BE2C (cell line): ENCODE results near the gene FOSL1.

Experiments used
- DNase-seq: peaks from one replicate; pipeline ENCODE4 v3.0.0-alpha.2; 2020
- H3K27me3 ChIP-seq: fragments of 250-450 bp; sonication (Bioruptor Pico); 2 replicates; pipeline ENCODE4 v1.5.1; 2020; ENCODE audit warnings: mild to moderate bottlenecking
- H3K36me3 ChIP-seq: fragments of 250-450 bp; sonication (Bioruptor Pico); 2 replicates; pipeline ENCODE4 v1.5.1; 2020; ENCODE audit warnings: mild to moderate bottlenecking
- H3K4me1 ChIP-seq: fragments of 250-450 bp; sonication (Bioruptor Pico); 2 replicates; pipeline ENCODE4 v1.5.1; 2020
- H3K4me3 ChIP-seq: 2 replicates; pipeline ENCODE4 v1.5.1; 2011; ENCODE audit warnings: low read depth, low read length
- H3K9me3 ChIP-seq: fragments of 250-450 bp; sonication (Bioruptor Pico); 2 replicates; pipeline ENCODE4 v1.5.1; 2020
- CTCF ChIP-seq: IDR thresholded peaks from 2 replicates; pipeline ENCODE4 v1.5.1; 2012; ENCODE audit warnings: mild to moderate bottlenecking, low read depth, low read length

Gene FOSL1

GRCh38 chr11:65843811-65844210, 56.4 kb downstream of the FOSL1 start:
- no peaks in the 10 kb centered on the region for H3K27me3 ChIP-seq
- H3K4me1 ChIP-seq = no peaks in the 10 kb centered on the region
- no peak overlapping the region for H3K4me3 ChIP-seq
- H3K36me3 ChIP-seq = no peaks in the 10 kb centered on the region
- no peaks in the 10 kb centered on the region for H3K9me3 ChIP-seq
- DNase-seq = no peak
- TF ChIP-seq CTCF = no peak

- no peak for TF ChIP-seq CTCF
- no peaks in the 10 kb centered on the region for H3K4me1 ChIP-seq
- DNase-seq = no peak
- H3K36me3 ChIP-seq = no peaks in the 10 kb centered on the region
- H3K4me3 ChIP-seq = no peak overlapping the region
- H3K27me3 ChIP-seq = no peaks in the 10 kb centered on the region
- H3K9me3 ChIP-seq = no peaks in the 10 kb centered on the region
Measured at GRCh38 chr11:65842144-65842543, 58.0 kb downstream of the FOSL1 start.
